Astrocyte (in vitro differentiated cells and primary cell): ENCODE measurements around the gene IMMP2L.

Experiments used
- EZH2 ChIP-seq: IDR thresholded peaks from 2 replicates; pipeline ENCODE4 v1.6.1; 2012; ENCODE audit warnings: mild to moderate bottlenecking, low read length, inconsistent platforms; ENCODE audit not compliant: insufficient read depth
- TF ChIP-seq, protein P1 (sequence below): IDR thresholded peaks from 2 replicates; pipeline ENCODE4 v1.5.1; 2011; ENCODE audit warnings: low read depth, mild to moderate bottlenecking, inconsistent platforms, low read length, moderate library complexity; ENCODE audit not compliant: insufficient read depth

DNA sequence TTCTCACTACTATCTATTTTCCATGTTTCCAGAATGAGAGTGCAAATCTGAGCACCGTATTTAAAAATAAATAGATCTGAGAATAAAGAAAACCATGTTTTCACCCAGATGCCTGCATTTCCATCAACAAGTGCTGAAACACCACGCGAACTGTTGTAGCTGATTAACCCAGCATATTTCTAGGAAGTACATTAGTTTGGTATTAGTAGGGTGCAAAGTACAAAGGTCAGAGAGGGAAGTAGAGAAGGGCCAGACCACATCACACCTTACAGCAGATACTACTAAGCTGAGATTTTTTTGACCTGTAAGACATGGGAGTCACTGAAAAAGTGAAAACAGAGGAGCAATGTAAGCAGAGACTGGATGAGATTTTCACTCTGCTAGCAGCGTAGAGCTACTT lies 181.3 kb downstream of the IMMP2L start:
- TF ChIP-seq, protein P1, sequence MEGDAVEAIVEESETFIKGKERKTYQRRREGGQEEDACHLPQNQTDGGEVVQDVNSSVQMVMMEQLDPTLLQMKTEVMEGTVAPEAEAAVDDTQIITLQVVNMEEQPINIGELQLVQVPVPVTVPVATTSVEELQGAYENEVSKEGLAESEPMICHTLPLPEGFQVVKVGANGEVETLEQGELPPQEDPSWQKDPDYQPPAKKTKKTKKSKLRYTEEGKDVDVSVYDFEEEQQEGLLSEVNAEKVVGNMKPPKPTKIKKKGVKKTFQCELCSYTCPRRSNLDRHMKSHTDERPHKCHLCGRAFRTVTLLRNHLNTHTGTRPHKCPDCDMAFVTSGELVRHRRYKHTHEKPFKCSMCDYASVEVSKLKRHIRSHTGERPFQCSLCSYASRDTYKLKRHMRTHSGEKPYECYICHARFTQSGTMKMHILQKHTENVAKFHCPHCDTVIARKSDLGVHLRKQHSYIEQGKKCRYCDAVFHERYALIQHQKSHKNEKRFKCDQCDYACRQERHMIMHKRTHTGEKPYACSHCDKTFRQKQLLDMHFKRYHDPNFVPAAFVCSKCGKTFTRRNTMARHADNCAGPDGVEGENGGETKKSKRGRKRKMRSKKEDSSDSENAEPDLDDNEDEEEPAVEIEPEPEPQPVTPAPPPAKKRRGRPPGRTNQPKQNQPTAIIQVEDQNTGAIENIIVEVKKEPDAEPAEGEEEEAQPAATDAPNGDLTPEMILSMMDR, result no peak
- no peak for TF ChIP-seq EZH2
